Tibial nerve (tissue), 4 donors: ENCODE data around the gene MAGEA11. TPM values are rescaled to one million over a fixed set of nuclear protein-coding genes. Genes with fewer than 3 reads are reported as not detected.
"Not testable (repeated sequence)": the region's sequence is repeated elsewhere in the genome, so short reads cannot be mapped to it uniquely, and the experiment has no call there.

Experiments used
- DNase-seq, 2 donors: peaks; one replicate each; pipeline ENCODE4 v3.0.0-alpha.2; 2019; ENCODE audit warnings: low spot score in 2 of 2
- H3K27ac ChIP-seq, 4 donors: fragments of 200-600 bp; sonication (generic) in 3 of 4; one replicate each; pipeline ENCODE4 v1.5.1; 2017 to 2019; ENCODE audit warnings: mild to moderate bottlenecking in 1 of 4
- H3K27me3 ChIP-seq, 2 donors: fragments of 200-600 bp; sonication (generic) in 1 of 2; one replicate each; pipeline versions ENCODE4 v1.5.1 to v1.6.0; 2017 to 2019
- H3K36me3 ChIP-seq, 3 donors: fragments of 200-600 bp; sonication (generic); one replicate each; pipeline ENCODE4 v1.5.1; 2018 to 2019
- H3K4me1 ChIP-seq, 4 donors: fragments of 200-600 bp; sonication (generic) in 3 of 4; one replicate each; pipeline ENCODE4 v1.5.1; 2017 to 2019
- H3K4me3 ChIP-seq, 4 donors: fragments of 200-600 bp; sonication (generic) in 3 of 4; one replicate each; pipeline ENCODE4 v1.5.1; 2017 to 2019; ENCODE audit warnings: mild to moderate bottlenecking in 1 of 4, moderate library complexity in 1 of 4
- H3K9me3 ChIP-seq, 4 donors: fragments of 200-600 bp; sonication (generic) in 3 of 4; one replicate each; pipeline ENCODE4 v1.5.1; 2017 to 2019
- EP300 ChIP-seq, 2 donors: sonication (generic); formaldehyde crosslinking; IDR thresholded peaks; one replicate each; pipeline ENCODE4 v1.6.1; 2017; ENCODE audit warnings: antibody characterized with exemption in 2 of 2, mild to moderate bottlenecking in 1 of 2
- POLR2A ChIP-seq, 2 donors: fragments of 450-650 bp; IDR thresholded peaks; one replicate each; pipeline ENCODE4 v1.6.1; 2017; ENCODE audit warnings: antibody characterized with exemption in 2 of 2, mild to moderate bottlenecking in 2 of 2, moderate library complexity in 2 of 2
- WGBS, 2 donors: methylation state at CpG; one replicate each; pipeline ENCODE4 v1.1.5; 2018; 5-methylcytosine and 5-hydroxymethylcytosine counted together
- total RNA-seq, 4 donors: library from RNA; depleted of rRNA; stranded (reverse); fragments of >200 nt; gene quantifications; one replicate each; pipeline ENCODE4 v1.1.0, GENCODE V29; 2016
- TF ChIP-seq, protein P1 (sequence below), 5 experiments: fragments of 200-600 bp in 3 of 5; fragments of 450-650 bp in 2 of 5; sonication (generic) in 3 of 5; IDR thresholded peaks; one replicate each; pipeline ENCODE4 v1.5.1; 2016 to 2019; ENCODE audit warnings: antibody characterized with exemption in 5 of 5, mild to moderate bottlenecking in 3 of 5, moderate library complexity in 2 of 5

MAGEA11 gene
- total RNA-seq: not detected

DNA sequence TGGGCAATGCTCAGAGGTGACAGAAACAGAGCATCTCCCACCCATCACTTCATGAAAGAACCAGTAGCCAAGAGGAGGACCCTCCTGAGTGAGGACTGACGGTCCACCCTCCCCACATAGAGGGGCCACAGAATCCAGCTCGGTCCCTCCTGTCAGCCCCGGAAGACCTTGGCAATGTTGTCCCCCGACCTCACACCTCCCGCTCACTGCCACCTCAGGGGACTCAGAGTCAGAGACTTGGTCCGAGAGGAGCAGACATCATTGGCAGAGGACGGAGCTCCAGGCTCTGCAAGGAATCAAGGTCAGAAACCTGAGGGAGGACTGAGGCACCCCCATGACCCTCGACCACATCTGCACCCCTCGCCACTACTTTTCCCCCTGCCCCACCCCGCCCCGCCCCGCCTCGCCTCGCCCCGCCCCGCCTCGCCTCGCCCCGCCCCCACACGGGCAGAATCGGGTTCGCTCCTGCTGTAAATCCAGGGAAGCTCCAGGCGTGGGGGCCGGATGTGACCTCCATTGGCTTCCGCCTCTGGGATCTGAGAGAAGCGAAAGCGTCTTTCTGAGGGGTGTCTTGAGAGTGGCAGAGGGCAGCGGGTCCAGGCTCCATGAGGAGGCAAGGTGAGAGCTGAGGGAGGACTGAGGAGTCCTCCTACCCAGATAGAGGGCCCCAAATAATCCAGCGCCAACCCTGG, at the start of gene MAGEA11:
MAGEA11 (plus strand) TSS at position 516 of the 692 bp plus-strand sequence. CDS start 1,100 bp downstream, outside the sequence.
- Histone ChIP-seq H3K36me3 (no peaks in the 10 kb centered on the region), H3K4me1 (no peaks in the 10 kb centered on the region), H3K4me3 (no peak within 1 kb of the TSS), H3K27ac (no peak within 1 kb of the TSS), H3K27me3 (no peaks in the 10 kb centered on the region), H3K9me3 (no peaks in the 10 kb centered on the region)
- DNase-seq: no peak
- TF ChIP-seq, protein P1, sequence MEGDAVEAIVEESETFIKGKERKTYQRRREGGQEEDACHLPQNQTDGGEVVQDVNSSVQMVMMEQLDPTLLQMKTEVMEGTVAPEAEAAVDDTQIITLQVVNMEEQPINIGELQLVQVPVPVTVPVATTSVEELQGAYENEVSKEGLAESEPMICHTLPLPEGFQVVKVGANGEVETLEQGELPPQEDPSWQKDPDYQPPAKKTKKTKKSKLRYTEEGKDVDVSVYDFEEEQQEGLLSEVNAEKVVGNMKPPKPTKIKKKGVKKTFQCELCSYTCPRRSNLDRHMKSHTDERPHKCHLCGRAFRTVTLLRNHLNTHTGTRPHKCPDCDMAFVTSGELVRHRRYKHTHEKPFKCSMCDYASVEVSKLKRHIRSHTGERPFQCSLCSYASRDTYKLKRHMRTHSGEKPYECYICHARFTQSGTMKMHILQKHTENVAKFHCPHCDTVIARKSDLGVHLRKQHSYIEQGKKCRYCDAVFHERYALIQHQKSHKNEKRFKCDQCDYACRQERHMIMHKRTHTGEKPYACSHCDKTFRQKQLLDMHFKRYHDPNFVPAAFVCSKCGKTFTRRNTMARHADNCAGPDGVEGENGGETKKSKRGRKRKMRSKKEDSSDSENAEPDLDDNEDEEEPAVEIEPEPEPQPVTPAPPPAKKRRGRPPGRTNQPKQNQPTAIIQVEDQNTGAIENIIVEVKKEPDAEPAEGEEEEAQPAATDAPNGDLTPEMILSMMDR (IDR thresholded peaks at IDR 0.05): no peak
- TF ChIP-seq EP300 (IDR thresholded peaks at IDR 0.05): no peak
- 85 to 93% methylated on average over 3 to 28 of the region's 29 CpGs for WGBS, 2 donors

GRCh38 chrX:149675088-149675487, 36.8 kb upstream of the MAGEA11 start:
- not testable (repeated sequence) for H3K27ac ChIP-seq, H3K4me1 ChIP-seq, H3K27me3 ChIP-seq, H3K4me3 ChIP-seq, H3K9me3 ChIP-seq, H3K36me3 ChIP-seq, DNase-seq
- no CpG with 5 or more reads among the region's 3 CpGs for WGBS, 2 donors

DNA sequence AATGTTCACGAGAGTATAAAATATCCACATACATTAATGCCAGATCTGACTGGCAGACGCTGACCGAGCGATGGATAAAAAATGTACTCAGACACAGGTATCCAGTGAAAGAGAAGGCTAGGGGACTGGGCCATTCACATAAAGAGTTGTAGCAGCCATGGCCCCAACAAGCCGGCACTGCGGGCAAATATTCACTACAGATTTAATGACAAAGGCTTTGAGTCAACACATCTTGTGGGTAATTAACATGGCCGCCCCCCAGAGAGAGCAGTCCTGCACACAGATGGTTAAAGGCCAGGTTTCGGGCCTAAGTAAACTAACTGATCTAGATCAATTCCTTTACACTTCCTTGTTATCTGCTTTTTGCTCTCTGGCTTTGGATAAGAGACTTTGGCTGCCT, 36.3 kb upstream of the MAGEA11 start:
- not testable (repeated sequence) for H3K9me3 ChIP-seq, H3K4me3 ChIP-seq, DNase-seq, H3K27ac ChIP-seq, H3K4me1 ChIP-seq, H3K27me3 ChIP-seq, H3K36me3 ChIP-seq
- 80 to 84% methylated on average over 4 of the region's 8 CpGs for WGBS, 2 donors

GRCh38 chrX:149679164-149679678, 32.6 kb upstream of the MAGEA11 start:
- not testable (repeated sequence) for H3K4me3 ChIP-seq, H3K27ac ChIP-seq, H3K4me1 ChIP-seq, H3K36me3 ChIP-seq, DNase-seq, H3K9me3 ChIP-seq, H3K27me3 ChIP-seq
- 76% methylated on average over 2 of the region's 4 CpGs; no CpG with 5 or more reads in 1 of the 2 donors for WGBS, 2 donors

- Histone ChIP-seq H3K27me3 (no peaks in the 10 kb centered on the region), H3K36me3 (no peaks in the 10 kb centered on the region), H3K4me1 (no peaks in the 10 kb centered on the region), H3K9me3 (no peaks in the 10 kb centered on the region), H3K27ac (no peak overlapping the region), H3K4me3 (no peak overlapping the region)
- DNase-seq: no peak
- TF ChIP-seq EP300 (IDR thresholded peaks at IDR 0.05) (no peak), POLR2A (IDR thresholded peaks at IDR 0.05) (no peak)
- TF ChIP-seq, protein P1 (IDR thresholded peaks at IDR 0.05): no peak
- 78 to 84% methylated on average over 2 of the region's 2 CpGs for WGBS, 2 donors
Observed at GRCh38 chrX:149681182-149681581, 30.7 kb upstream of the MAGEA11 start.

- TF ChIP-seq, protein P1 (IDR thresholded peaks at IDR 0.05): no peak
- TF ChIP-seq POLR2A (IDR thresholded peaks at IDR 0.05): no peak
- TF ChIP-seq EP300 (IDR thresholded peaks at IDR 0.05): no peak
- Histone ChIP-seq H3K27me3 (no peaks in the 10 kb centered on the region), H3K4me3 (no peak overlapping the region), H3K27ac (no peak overlapping the region), H3K36me3 (no peaks in the 10 kb centered on the region), H3K4me1 (no peaks in the 10 kb centered on the region), H3K9me3 (no peaks in the 10 kb centered on the region)
- 53 to 68% methylated on average over 2 to 3 of the region's 3 CpGs for WGBS, 2 donors
- DNase-seq: no peak
Observed at GRCh38 chrX:149682031-149682430, 29.8 kb upstream of the MAGEA11 start.
